ENCODE measurements around the gene TPRA1. TPM values are rescaled to one million over a fixed set of nuclear protein-coding genes. Genes with fewer than 3 reads are reported as not detected.

Gene TPRA1
- total RNA-seq, 4 donors from 2014 or later: 36.2 to 47.5 (median 43.2) TPM

GRCh38 chr3:127622031-127622430, 31.5 kb upstream of the TPRA1 start:
- Histone ChIP-seq H3K27me3 (no peaks in the 10 kb centered on the region), H3K36me3 (peaks cover 9 to 18% of the 10 kb centered on the region in 2 donors), H3K4me1 (no peaks in the 10 kb centered on the region), H3K9me3 (no peaks in the 10 kb centered on the region), H3K27ac (no peak overlapping the region), H3K4me3 (replicated peaks in 1 of 3) (no peak overlapping the region)
- intact Hi-C loops (cut with DNase I): no loop called here
- TF ChIP-seq CTCF (IDR thresholded peaks at IDR 0.05) (no peak), POLR2A (IDR thresholded peaks at IDR 0.05) (no peak)
- no peak for DNase-seq
- WGBS, 2 donors: 92 to 97% methylated on average over 9 to 11 of the region's 11 CpGs

- 96 to 97% methylated on average over 31 to 32 of the region's 32 CpGs for WGBS, 2 donors
- intact Hi-C loops (cut with DNase I): no loop called here
- Histone ChIP-seq H3K27me3 (no peaks in the 10 kb centered on the region), H3K36me3 (peaks cover 9 to 18% of the 10 kb centered on the region in 2 donors), H3K27ac (no peak overlapping the region), H3K4me3 (replicated peaks in 1 of 3) (no peak overlapping the region), H3K9me3 (no peaks in the 10 kb centered on the region), H3K4me1 (no peaks in the 10 kb centered on the region)
- no peak for DNase-seq
- TF ChIP-seq CTCF (IDR thresholded peaks at IDR 0.05): no peak
- TF ChIP-seq POLR2A (IDR thresholded peaks at IDR 0.05): no peak
Observed at GRCh38 chr3:127620637-127621375, 30.3 kb upstream of the TPRA1 start.

- no peak for DNase-seq
Observed at GRCh38 chr3:127618891-127619290, 28.4 kb upstream of the TPRA1 start.

GRCh38 chr3:127616836-127617605, 26.5 kb upstream of the TPRA1 start:
- 94 to 96% methylated on average over 20 to 21 of the region's 26 CpGs for WGBS, 2 donors
- Histone ChIP-seq H3K4me3 (replicated peaks in 1 of 3) (no peak overlapping the region), H3K4me1 (peaks cover 11 to 16% of the 10 kb centered on the region in 2 donors), H3K27ac (no peak overlapping the region), H3K9me3 (no peaks in the 10 kb centered on the region), H3K27me3 (no peaks in the 10 kb centered on the region), H3K36me3 (peaks cover 9 to 18% of the 10 kb centered on the region in 2 donors)
- DNase-seq: no peak
- intact Hi-C loops (cut with DNase I): no loop called here
- no peak for TF ChIP-seq CTCF (IDR thresholded peaks at IDR 0.05)

More at GRCh38 chr3:127618891-127619290, 28.4 kb upstream of the TPRA1 start:
- Histone ChIP-seq H3K4me1 (peaks cover under 1 to 1% of the 10 kb centered on the region in 2 donors), H3K27me3 (no peaks in the 10 kb centered on the region), H3K4me3 (replicated peaks in 1 of 3) (no peak overlapping the region), H3K27ac (no peak overlapping the region), H3K36me3 (peaks cover 9 to 18% of the 10 kb centered on the region in 2 donors), H3K9me3 (no peaks in the 10 kb centered on the region)
- no peak for TF ChIP-seq POLR2A (IDR thresholded peaks at IDR 0.05)
- TF ChIP-seq CTCF (IDR thresholded peaks at IDR 0.05): no peak
- intact Hi-C loops (cut with DNase I): no loop called here
- 95 to 97% methylated on average over 10 to 11 of the region's 11 CpGs for WGBS, 2 donors

Data from thyroid gland (tissue), 4 donors.